Tibial nerve (tissue), 3 donors: ENCODE data around the gene RHEX.

Experiments used
- CTCF ChIP-seq, 5 experiments: fragments of 200-600 bp in 3 of 5; fragments of 450-650 bp in 2 of 5; sonication (generic) in 3 of 5; IDR thresholded peaks; one replicate each; pipeline ENCODE4 v1.5.1; 2016 to 2019; ENCODE audit warnings: antibody characterized with exemption in 5 of 5, mild to moderate bottlenecking in 3 of 5, moderate library complexity in 2 of 5
- POLR2A ChIP-seq, 2 donors: fragments of 450-650 bp; IDR thresholded peaks; one replicate each; pipeline ENCODE4 v1.6.1; 2017; ENCODE audit warnings: antibody characterized with exemption in 2 of 2, mild to moderate bottlenecking in 2 of 2, moderate library complexity in 2 of 2

- TF ChIP-seq CTCF (IDR thresholded peaks at IDR 0.05) (no peak), POLR2A (IDR thresholded peaks at IDR 0.05) (no peak)
Measured at GRCh38 chr1:206135248-206135647, 82.3 kb downstream of the RHEX start.
